Liver (tissue), 9 donors: ENCODE results near the gene TRIO. TPM values are rescaled to one million over a fixed set of nuclear protein-coding genes. Genes with fewer than 3 reads are reported as not detected.

Experiments used
- DNase-seq: peaks from one replicate; pipeline ENCODE4 v3.0.0-alpha.2; 2017; ENCODE audit warnings: low spot score
- H3K27ac ChIP-seq, 2 donors: one replicate each; pipeline ENCODE4 v1.7.0; 2013; ENCODE audit warnings: inconsistent platforms in 2 of 2, low read length in 2 of 2, control low read depth in 1 of 2, low read depth in 1 of 2, mild to moderate bottlenecking in 1 of 2
- H3K27me3 ChIP-seq, 4 donors: one replicate each; pipeline versions ENCODE4 v1.6.1 to v1.7.0; 2013; ENCODE audit warnings: low read length in 3 of 4, inconsistent platforms in 1 of 4, mild to moderate bottlenecking in 1 of 4, moderate library complexity in 1 of 4; ENCODE audit not compliant: control insufficient read depth in 4 of 4, insufficient read depth in 4 of 4
- H3K36me3 ChIP-seq, 4 donors: one replicate each; pipeline versions ENCODE4 v1.6.1 to v1.7.0; 2013; ENCODE audit warnings: low read length in 3 of 4, mild to moderate bottlenecking in 3 of 4, low read depth in 1 of 4, moderate library complexity in 1 of 4; ENCODE audit not compliant: control insufficient read depth in 4 of 4, insufficient read depth in 3 of 4
- H3K4me1 ChIP-seq, 4 donors: one replicate each; pipeline versions ENCODE4 v1.6.1 to v1.7.0; 2013; ENCODE audit warnings: low read length in 3 of 4, mild to moderate bottlenecking in 3 of 4, moderate library complexity in 1 of 4; ENCODE audit not compliant: control insufficient read depth in 4 of 4, insufficient read depth in 4 of 4
- H3K4me3 ChIP-seq, 3 donors: one replicate each; pipeline versions ENCODE4 v1.6.1 to v1.7.0; 2013; ENCODE audit warnings: low read length in 3 of 3, control low read depth in 1 of 3, low read depth in 1 of 3, mild to moderate bottlenecking in 1 of 3
- H3K9ac ChIP-seq, 2 donors: one replicate each; pipeline ENCODE4 v1.7.0; 2013; ENCODE audit warnings: low read length in 2 of 2, mild to moderate bottlenecking in 2 of 2, moderate library complexity in 2 of 2, control low read depth in 1 of 2, low read depth in 1 of 2
- H3K9me3 ChIP-seq, 4 donors: one replicate each; pipeline versions ENCODE4 v1.6.1 to v1.7.0; 2013; ENCODE audit warnings: low read length in 3 of 4; ENCODE audit not compliant: control insufficient read depth in 4 of 4
- EGR1 ChIP-seq, 2 donors: IDR thresholded peaks; 2 replicates each; pipeline ENCODE4 v1.6.1; 2016 to 2018; ENCODE audit warnings: antibody characterized with exemption in 2 of 2, low read depth in 2 of 2
- FOXA1 ChIP-seq: IDR thresholded peaks from 2 replicates; pipeline ENCODE4 v1.6.1; 2016; ENCODE audit warnings: antibody characterized with exemption
- FOXA2 ChIP-seq: IDR thresholded peaks from 2 replicates; pipeline ENCODE4 v1.6.1; 2016; ENCODE audit warnings: antibody characterized with exemption
- GABPA ChIP-seq, 2 donors: IDR thresholded peaks in 1 of 2; conservative IDR thresholded peaks in 1 of 2; 2 replicates each; pipeline ENCODE4 v1.6.1; 2016; ENCODE audit warnings: antibody characterized with exemption in 2 of 2, mild to moderate bottlenecking in 1 of 2, moderate library complexity in 1 of 2
- HNF4A ChIP-seq, 2 donors: conservative IDR thresholded peaks; 2 replicates each; pipeline ENCODE4 v1.6.1; 2016; ENCODE audit warnings: antibody characterized with exemption in 2 of 2, mild to moderate bottlenecking in 2 of 2
- HNF4G ChIP-seq: IDR thresholded peaks from 2 replicates; pipeline ENCODE4 v1.6.1; 2016; ENCODE audit warnings: antibody characterized with exemption
- JUND ChIP-seq, 2 donors: IDR thresholded peaks; 2 replicates each; pipeline ENCODE4 v1.6.1; 2016; ENCODE audit warnings: antibody characterized with exemption in 2 of 2
- NR2F2 ChIP-seq: IDR thresholded peaks from 2 replicates; pipeline ENCODE4 v1.6.1; 2016; ENCODE audit warnings: antibody characterized with exemption
- RAD21 ChIP-seq, 2 donors: IDR thresholded peaks; 2 replicates each; pipeline ENCODE4 v1.6.1; 2016; ENCODE audit warnings: antibody characterized with exemption in 2 of 2, mild to moderate bottlenecking in 2 of 2
- RXRA ChIP-seq, 2 donors: IDR thresholded peaks; 2 replicates each; pipeline ENCODE4 v1.6.1; 2017 to 2018; ENCODE audit warnings: antibody characterized with exemption in 2 of 2, mild to moderate bottlenecking in 1 of 2
- SP1 ChIP-seq: IDR thresholded peaks from 2 replicates; pipeline ENCODE4 v1.6.1; 2018; ENCODE audit warnings: antibody characterized with exemption, mild to moderate bottlenecking
- TAF1 ChIP-seq: conservative IDR thresholded peaks from 2 replicates; pipeline ENCODE4 v1.6.1; 2016; ENCODE audit warnings: antibody characterized with exemption, mild to moderate bottlenecking
- YY1 ChIP-seq: IDR thresholded peaks from 2 replicates; pipeline ENCODE4 v1.6.1; 2016; ENCODE audit warnings: antibody characterized with exemption, mild to moderate bottlenecking
- WGBS: extraction: QIAGEN DNeasy Blood & Tissue Kit; methylation state at CpG from one replicate; pipeline ENCODE4 v1.1.7; 2013; 5-methylcytosine and 5-hydroxymethylcytosine counted together
- polyA plus RNA-seq, 2 donors: library from polyadenylated mRNA; stranded (reverse) in 1 of 2; unstranded in 1 of 2; fragments of 200-250 nt in 1 of 2; fragments of >200 nt in 1 of 2; fragmentation: Nextera tagmentation in 1 of 2; extraction: Ambion mirVana in 1 of 2; gene quantifications; one replicate each; pipeline versions ENCODE4 v1.2.1 to v1.2.3, GENCODE V29; 2013 to 2015
- total RNA-seq, 2 donors: library from RNA; depleted of rRNA; stranded (reverse); fragments of >200 nt; gene quantifications; one replicate each; pipeline ENCODE4 v1.2.3, GENCODE V29; 2014
- TF ChIP-seq, protein P1 (sequence below): IDR thresholded peaks from 2 replicates; pipeline ENCODE4 v1.6.1; 2016; ENCODE audit warnings: antibody characterized with exemption
- TF ChIP-seq, protein P2 (sequence below): IDR thresholded peaks from 2 replicates; pipeline ENCODE4 v1.6.1; 2016; ENCODE audit warnings: antibody characterized with exemption
- TF ChIP-seq, protein P3 (sequence below): IDR thresholded peaks from 2 replicates; pipeline ENCODE4 v1.6.1; 2016; ENCODE audit warnings: antibody characterized with exemption
- TF ChIP-seq, protein P4 (sequence below): fragments of 150-350 bp; IDR thresholded peaks from 2 replicates; pipeline ENCODE4 v1.5.1; 2017; ENCODE audit warnings: improper control_type of control experiment, low read depth, low read length; ENCODE audit not compliant: missing input control
- TF ChIP-seq, protein P5 (sequence below): IDR thresholded peaks from 2 replicates; pipeline ENCODE4 v1.6.1; 2016; ENCODE audit warnings: antibody characterized with exemption, mild to moderate bottlenecking
- donor health status: healthy.
- donor health status: healthy.
- donor health status: healthy.
- donor health status: healthy.
- donor health status: healthy.

The TRIO gene
- total and polyA plus RNA-seq, 4 donors: 8.5 to 86.2 (median 16.0) TPM

DNA sequence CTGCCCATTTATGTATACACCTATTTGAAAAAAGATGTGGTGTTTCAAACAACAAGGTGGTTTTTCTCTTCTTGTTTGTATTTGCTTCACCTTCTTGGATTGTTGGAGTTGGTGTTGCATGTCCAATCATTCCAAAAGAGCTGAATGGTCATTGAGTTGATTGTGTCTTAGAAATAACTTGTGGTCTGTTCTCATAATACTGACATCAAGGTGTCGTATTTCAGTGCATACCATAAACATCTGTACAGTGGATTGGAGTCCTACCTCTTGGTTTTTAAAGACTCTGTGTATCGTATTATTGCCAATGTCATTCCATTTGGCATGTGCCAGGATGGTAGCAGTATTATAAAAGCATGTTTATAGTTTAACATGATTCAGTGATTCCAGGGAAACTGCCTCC is 73.2 kb downstream of the TRIO start:
- H3K4me1 ChIP-seq: peaks cover 20 to 53% (median 36%) of the 10 kb centered on the region in 4 donors
- DNase-seq: no peak
- H3K36me3 ChIP-seq: no peaks in the 10 kb centered on the region
- no peak overlapping the region for H3K4me3 ChIP-seq
- TF ChIP-seq, protein P1, sequence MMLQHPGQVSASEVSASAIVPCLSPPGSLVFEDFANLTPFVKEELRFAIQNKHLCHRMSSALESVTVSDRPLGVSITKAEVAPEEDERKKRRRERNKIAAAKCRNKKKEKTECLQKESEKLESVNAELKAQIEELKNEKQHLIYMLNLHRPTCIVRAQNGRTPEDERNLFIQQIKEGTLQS: no peak
- TF ChIP-seq, protein P2, sequence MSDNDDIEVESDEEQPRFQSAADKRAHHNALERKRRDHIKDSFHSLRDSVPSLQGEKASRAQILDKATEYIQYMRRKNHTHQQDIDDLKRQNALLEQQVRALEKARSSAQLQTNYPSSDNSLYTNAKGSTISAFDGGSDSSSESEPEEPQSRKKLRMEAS: no peak
- TF ChIP-seq NR2F2 (no peak), JUND (IDR thresholded peaks at IDR 0.05) (no peak), SP1 (no peak), EGR1 (IDR thresholded peaks at IDR 0.05; ENCODE audit: low read depth in 2 of 2) (no peak), YY1 (no peak), FOXA1 (no peak), RXRA (IDR thresholded peaks at IDR 0.05) (no peak), FOXA2 (no peak)
- TF ChIP-seq, protein P3, sequence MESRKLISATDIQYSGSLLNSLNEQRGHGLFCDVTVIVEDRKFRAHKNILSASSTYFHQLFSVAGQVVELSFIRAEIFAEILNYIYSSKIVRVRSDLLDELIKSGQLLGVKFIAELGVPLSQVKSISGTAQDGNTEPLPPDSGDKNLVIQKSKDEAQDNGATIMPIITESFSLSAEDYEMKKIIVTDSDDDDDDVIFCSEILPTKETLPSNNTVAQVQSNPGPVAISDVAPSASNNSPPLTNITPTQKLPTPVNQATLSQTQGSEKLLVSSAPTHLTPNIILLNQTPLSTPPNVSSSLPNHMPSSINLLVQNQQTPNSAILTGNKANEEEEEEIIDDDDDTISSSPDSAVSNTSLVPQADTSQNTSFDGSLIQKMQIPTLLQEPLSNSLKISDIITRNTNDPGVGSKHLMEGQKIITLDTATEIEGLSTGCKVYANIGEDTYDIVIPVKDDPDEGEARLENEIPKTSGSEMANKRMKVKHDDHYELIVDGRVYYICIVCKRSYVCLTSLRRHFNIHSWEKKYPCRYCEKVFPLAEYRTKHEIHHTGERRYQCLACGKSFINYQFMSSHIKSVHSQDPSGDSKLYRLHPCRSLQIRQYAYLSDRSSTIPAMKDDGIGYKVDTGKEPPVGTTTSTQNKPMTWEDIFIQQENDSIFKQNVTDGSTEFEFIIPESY: no peak
- WGBS: 90% methylated on average over 2 of the region's 2 CpGs
- no peaks in the 10 kb centered on the region for H3K27me3 ChIP-seq
- H3K9ac ChIP-seq: no peak overlapping the region
- H3K9me3 ChIP-seq: no peaks in the 10 kb centered on the region
- H3K27ac ChIP-seq: no peak overlapping the region

DNA sequence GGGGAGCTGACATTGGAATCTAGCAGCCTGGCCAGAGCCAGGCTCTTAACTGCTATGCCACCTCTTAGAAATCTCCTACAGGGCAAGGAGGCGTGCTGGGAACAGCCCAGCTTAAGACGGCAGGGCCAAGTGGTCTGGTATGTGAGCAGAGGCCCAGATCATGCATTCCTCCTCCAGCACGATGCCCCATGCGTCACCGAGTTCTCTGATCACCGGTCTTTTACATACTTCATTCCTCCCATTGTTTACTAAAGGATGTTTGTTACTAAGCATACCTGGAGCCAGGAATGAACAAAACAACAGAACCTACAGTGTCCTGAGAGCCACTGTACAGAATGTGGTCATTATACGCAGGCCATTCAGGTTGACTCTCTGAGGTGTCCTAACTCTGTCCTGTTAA is 73.8 kb downstream of the TRIO start:
- 94% methylated on average over 7 of the region's 7 CpGs for WGBS
- DNase-seq: no peak
- peaks cover 19 to 53% (median 36%) of the 10 kb centered on the region in 4 donors for H3K4me1 ChIP-seq
- H3K27ac ChIP-seq: peak overlapping the region; percentile 53 to 87
- no peaks in the 10 kb centered on the region for H3K36me3 ChIP-seq
- TF ChIP-seq, protein P4, sequence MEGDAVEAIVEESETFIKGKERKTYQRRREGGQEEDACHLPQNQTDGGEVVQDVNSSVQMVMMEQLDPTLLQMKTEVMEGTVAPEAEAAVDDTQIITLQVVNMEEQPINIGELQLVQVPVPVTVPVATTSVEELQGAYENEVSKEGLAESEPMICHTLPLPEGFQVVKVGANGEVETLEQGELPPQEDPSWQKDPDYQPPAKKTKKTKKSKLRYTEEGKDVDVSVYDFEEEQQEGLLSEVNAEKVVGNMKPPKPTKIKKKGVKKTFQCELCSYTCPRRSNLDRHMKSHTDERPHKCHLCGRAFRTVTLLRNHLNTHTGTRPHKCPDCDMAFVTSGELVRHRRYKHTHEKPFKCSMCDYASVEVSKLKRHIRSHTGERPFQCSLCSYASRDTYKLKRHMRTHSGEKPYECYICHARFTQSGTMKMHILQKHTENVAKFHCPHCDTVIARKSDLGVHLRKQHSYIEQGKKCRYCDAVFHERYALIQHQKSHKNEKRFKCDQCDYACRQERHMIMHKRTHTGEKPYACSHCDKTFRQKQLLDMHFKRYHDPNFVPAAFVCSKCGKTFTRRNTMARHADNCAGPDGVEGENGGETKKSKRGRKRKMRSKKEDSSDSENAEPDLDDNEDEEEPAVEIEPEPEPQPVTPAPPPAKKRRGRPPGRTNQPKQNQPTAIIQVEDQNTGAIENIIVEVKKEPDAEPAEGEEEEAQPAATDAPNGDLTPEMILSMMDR: no peak
- TF ChIP-seq, protein P1: no peak
- TF ChIP-seq RAD21 (IDR thresholded peaks at IDR 0.05) (no peak), TAF1 (no peak), FOXA1 (no peak), YY1 (no peak), SP1 (no peak), JUND (IDR thresholded peaks at IDR 0.05) (no peak), FOXA2 (no peak), NR2F2 (no peak), GABPA (IDR thresholded peaks at IDR 0.05 in 1 of 2, conservative IDR thresholded peaks at IDR 0.05 in 1 of 2) (no peak), EGR1 (IDR thresholded peaks at IDR 0.05; ENCODE audit: low read depth in 2 of 2) (no peak), HNF4G (no peak), RXRA (IDR thresholded peaks at IDR 0.05) (no peak), HNF4A (conservative IDR thresholded peaks at IDR 0.05) (no peak)
- TF ChIP-seq, protein P5, sequence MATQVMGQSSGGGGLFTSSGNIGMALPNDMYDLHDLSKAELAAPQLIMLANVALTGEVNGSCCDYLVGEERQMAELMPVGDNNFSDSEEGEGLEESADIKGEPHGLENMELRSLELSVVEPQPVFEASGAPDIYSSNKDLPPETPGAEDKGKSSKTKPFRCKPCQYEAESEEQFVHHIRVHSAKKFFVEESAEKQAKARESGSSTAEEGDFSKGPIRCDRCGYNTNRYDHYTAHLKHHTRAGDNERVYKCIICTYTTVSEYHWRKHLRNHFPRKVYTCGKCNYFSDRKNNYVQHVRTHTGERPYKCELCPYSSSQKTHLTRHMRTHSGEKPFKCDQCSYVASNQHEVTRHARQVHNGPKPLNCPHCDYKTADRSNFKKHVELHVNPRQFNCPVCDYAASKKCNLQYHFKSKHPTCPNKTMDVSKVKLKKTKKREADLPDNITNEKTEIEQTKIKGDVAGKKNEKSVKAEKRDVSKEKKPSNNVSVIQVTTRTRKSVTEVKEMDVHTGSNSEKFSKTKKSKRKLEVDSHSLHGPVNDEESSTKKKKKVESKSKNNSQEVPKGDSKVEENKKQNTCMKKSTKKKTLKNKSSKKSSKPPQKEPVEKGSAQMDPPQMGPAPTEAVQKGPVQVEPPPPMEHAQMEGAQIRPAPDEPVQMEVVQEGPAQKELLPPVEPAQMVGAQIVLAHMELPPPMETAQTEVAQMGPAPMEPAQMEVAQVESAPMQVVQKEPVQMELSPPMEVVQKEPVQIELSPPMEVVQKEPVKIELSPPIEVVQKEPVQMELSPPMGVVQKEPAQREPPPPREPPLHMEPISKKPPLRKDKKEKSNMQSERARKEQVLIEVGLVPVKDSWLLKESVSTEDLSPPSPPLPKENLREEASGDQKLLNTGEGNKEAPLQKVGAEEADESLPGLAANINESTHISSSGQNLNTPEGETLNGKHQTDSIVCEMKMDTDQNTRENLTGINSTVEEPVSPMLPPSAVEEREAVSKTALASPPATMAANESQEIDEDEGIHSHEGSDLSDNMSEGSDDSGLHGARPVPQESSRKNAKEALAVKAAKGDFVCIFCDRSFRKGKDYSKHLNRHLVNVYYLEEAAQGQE: no peak
- TF ChIP-seq, protein P3: no peak
- TF ChIP-seq, protein P2: no peak
- H3K27me3 ChIP-seq: no peaks in the 10 kb centered on the region
- H3K9me3 ChIP-seq: no peaks in the 10 kb centered on the region
- no peak overlapping the region for H3K4me3 ChIP-seq
- no peak overlapping the region for H3K9ac ChIP-seq
